Gastrocnemius medialis (tissue), 4 donors: ENCODE data around the gene SLAIN1. TPM values are rescaled to one million over a fixed set of nuclear protein-coding genes. Genes with fewer than 3 reads are reported as not detected.

Experiments used
- ATAC-seq, 2 donors: fragments of 150-250 bp; one replicate each; pipeline ENCODE4 v1.9.1; 2016
- DNase-seq, 2 donors: peaks; one replicate each; pipeline ENCODE4 v3.0.0-alpha.2; 2019
- H3K27ac ChIP-seq, 4 donors: fragments of 200-600 bp; sonication (generic); 1 replicate in 1 of 4; 2 replicates in 3 of 4; pipeline ENCODE4 v1.5.1; 2016 to 2018; ENCODE audit warnings: mild to moderate bottlenecking in 2 of 4, moderate library complexity in 1 of 4
- H3K27me3 ChIP-seq, 3 donors: fragments of 200-600 bp; sonication (generic) in 2 of 3; 1 replicate in 1 of 3; 2 replicates in 2 of 3; pipeline versions ENCODE4 v1.5.1 to v1.6.0; 2016 to 2019; ENCODE audit warnings: mild to moderate bottlenecking in 1 of 3, moderate library complexity in 1 of 3
- H3K36me3 ChIP-seq, 2 donors: fragments of 200-600 bp; sonication (generic) in 1 of 2; one replicate each; pipeline ENCODE4 v1.5.1; 2017 to 2018
- H3K4me1 ChIP-seq, 2 donors: fragments of 200-600 bp; sonication (generic) in 1 of 2; one replicate each; pipeline ENCODE4 v1.5.1; 2016 to 2017; ENCODE audit warnings: mild to moderate bottlenecking in 2 of 2
- H3K4me3 ChIP-seq, 4 donors: fragments of 200-600 bp; sonication (generic) in 3 of 4; 1 replicate in 1 of 4; 2 replicates in 3 of 4; pipeline ENCODE4 v1.5.1; 2016 to 2019; ENCODE audit warnings: mild to moderate bottlenecking in 2 of 4
- H3K9me3 ChIP-seq, 3 donors: fragments of 200-600 bp; sonication (generic) in 2 of 3; 1 replicate in 1 of 3; 2 replicates in 2 of 3; pipeline ENCODE4 v1.5.1; 2016 to 2019
- POLR2A ChIP-seq, 2 donors: fragments of 450-650 bp; IDR thresholded peaks; one replicate each; pipeline ENCODE4 v1.6.1; 2017; ENCODE audit warnings: antibody characterized with exemption in 2 of 2, mild to moderate bottlenecking in 2 of 2, moderate library complexity in 2 of 2
- in situ Hi-C, 4 donors: fragments of 200-750 bp; cut with MboI; loops; one replicate each; pipeline versions ENCODE4 v1.15.0 to v1.8.0; 2017; ENCODE audit warnings: low sequenced_read_pairs in 4 of 4
- intact Hi-C: fragments of 100-400 bp; cut with DNase I; formaldehyde crosslinking; loops from one replicate; pipeline ENCODE4 v1.15.1; 2023; ENCODE audit warnings: low total_unique reads
- total RNA-seq, 4 donors: library from RNA; depleted of rRNA; stranded (reverse); fragments of >200 nt; gene quantifications; one replicate each; pipeline versions ENCODE4 v1.1.0 to v1.2.3, GENCODE V29; 2016
- TF ChIP-seq, protein P1 (sequence below), 5 experiments: fragments of 450-650 bp in 3 of 5; fragments of 200-600 bp in 2 of 5; sonication (generic) in 2 of 5; IDR thresholded peaks in 4 of 5; conservative IDR thresholded peaks in 1 of 5; 1 replicate in 4 of 5; 2 replicates in 1 of 5; pipeline ENCODE4 v1.5.1; 2016 to 2019; ENCODE audit warnings: antibody characterized with exemption in 5 of 5, mild to moderate bottlenecking in 3 of 5, moderate library complexity in 3 of 5

SLAIN1 gene
- total RNA-seq, 4 donors from 2014 or later, result 3.2 to 17.5 (median 9.9) TPM

DNA sequence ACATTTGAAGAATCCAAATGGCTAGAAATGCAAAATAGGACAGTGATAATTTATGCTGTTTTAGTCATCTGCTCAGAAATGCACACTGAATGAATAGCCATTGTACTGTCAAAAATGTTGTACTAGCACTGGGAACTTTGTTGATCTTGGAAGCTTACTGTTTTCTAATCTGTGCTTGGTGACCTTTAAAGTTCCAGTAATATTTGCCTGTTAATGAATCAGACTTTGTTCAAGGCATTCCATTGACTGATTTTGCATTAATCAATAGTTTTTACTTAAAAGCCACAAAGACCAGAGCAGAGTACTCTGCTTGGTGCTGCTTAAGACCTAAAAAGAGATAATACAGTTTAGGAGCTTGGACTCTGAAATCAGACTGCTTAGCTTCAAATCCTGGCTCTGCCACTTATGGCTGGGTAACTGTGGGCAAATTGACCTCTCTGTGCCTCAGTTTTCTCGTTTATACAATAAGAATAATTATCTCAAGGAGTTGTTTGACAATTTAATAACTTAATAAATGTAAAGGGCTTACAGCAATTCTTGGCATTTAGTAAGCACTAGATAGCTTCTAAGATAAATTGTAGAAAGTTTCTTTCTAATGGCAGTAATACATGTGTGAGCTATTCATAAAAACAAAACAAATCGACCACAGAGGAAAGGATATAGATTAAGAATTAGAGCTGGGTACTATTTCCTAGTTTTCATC lies 4.6 kb upstream of the SLAIN1 start:
- in situ Hi-C loops (no loop called here), intact Hi-C loops (no loop called here)
- Histone ChIP-seq H3K27me3 (no peaks in the 10 kb centered on the region), H3K4me3 (no peak overlapping the region), H3K4me1 (peaks cover 0 to 5% of the 10 kb centered on the region in 2 donors), H3K27ac (no peak overlapping the region), H3K36me3 (no peaks in the 10 kb centered on the region), H3K9me3 (no peaks in the 10 kb centered on the region)
- ATAC-seq (no peak), DNase-seq (no peak)
- no peak for TF ChIP-seq POLR2A (IDR thresholded peaks at IDR 0.05)
- TF ChIP-seq, protein P1, sequence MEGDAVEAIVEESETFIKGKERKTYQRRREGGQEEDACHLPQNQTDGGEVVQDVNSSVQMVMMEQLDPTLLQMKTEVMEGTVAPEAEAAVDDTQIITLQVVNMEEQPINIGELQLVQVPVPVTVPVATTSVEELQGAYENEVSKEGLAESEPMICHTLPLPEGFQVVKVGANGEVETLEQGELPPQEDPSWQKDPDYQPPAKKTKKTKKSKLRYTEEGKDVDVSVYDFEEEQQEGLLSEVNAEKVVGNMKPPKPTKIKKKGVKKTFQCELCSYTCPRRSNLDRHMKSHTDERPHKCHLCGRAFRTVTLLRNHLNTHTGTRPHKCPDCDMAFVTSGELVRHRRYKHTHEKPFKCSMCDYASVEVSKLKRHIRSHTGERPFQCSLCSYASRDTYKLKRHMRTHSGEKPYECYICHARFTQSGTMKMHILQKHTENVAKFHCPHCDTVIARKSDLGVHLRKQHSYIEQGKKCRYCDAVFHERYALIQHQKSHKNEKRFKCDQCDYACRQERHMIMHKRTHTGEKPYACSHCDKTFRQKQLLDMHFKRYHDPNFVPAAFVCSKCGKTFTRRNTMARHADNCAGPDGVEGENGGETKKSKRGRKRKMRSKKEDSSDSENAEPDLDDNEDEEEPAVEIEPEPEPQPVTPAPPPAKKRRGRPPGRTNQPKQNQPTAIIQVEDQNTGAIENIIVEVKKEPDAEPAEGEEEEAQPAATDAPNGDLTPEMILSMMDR (IDR thresholded peaks at IDR 0.05 in 4 of 5, conservative IDR thresholded peaks at IDR 0.05 in 1 of 5), result no peak

DNA sequence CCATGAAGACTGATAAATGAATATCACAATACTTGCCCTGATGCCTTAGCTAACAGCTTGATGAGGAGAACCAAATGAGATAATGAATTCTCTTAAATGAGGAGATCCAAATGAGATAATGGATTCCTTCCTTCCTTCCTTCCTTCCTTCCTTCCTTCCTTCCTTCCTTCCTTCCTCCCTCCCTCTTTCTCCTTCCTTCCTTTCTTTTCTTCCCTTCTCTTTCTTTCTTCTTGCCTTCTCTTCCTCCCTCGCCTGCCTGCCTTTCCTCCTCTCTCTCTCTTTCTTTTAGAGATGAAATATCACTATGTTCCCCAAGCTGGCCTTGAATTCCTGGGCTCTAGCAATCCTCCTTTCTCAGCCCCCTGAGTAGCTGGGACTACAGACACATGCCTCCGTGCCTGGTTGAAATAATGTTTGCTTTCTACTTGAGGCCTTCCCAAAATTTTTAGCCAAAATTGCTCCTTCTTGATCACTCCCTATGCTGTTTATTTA lies 4.0 kb upstream of the SLAIN1 start:
- Histone ChIP-seq H3K27ac (no peak overlapping the region), H3K4me1 (peaks cover 0 to 5% of the 10 kb centered on the region in 2 donors), H3K36me3 (no peaks in the 10 kb centered on the region), H3K27me3 (no peaks in the 10 kb centered on the region), H3K4me3 (no peak overlapping the region), H3K9me3 (no peaks in the 10 kb centered on the region)
- TF ChIP-seq, protein P1 (IDR thresholded peaks at IDR 0.05 in 4 of 5, conservative IDR thresholded peaks at IDR 0.05 in 1 of 5), result no peak
- TF ChIP-seq POLR2A (IDR thresholded peaks at IDR 0.05), result no peak
- DNase-seq (no peak), ATAC-seq (no peak)
- intact Hi-C loops (no loop called here), in situ Hi-C loops (no loop called here)

DNA sequence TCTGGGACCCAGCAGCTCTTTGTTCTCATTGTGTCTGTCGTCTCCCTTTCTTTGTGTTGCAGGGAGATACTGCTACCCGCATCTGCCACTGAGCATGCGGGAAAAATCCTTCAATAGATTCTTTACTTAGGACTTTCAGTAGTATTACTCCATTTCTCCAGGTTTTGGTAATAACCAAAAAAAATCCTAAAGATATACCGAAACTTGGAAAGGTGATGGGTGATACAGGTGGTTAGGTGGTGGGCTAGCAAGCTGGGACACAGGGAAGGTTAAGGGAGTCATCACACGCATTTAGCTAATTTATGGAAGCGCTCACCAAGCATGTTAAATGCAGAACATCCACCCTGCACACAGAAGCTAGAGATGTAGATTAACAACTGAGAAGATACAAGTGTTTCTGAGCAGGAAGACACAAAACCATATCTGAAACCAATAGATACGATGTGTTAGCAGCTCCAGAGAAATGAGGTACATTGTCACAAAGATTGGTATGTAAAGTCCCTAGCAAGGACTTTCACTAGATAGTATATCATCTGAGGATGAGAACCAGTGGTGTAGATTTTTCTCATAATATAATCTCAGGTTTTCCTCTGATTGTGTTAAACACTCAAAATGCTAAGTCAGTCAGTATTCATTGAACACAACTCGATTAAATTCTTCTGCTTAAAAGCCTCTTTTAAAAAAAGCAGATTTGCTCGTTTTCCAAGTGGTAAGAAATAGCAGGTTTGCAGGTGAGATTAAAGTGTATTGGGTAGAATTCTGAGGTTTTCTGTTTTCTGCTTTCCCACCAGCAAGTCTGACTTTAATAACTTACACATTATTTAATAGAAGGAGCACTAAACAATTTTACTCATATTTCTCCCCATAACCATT lies 1.2 kb upstream of the SLAIN1 start:
- ATAC-seq (no peak), DNase-seq (no peak)
- peaks cover 13 to 15% of the 10 kb centered on the region in 2 donors for H3K4me1 ChIP-seq
- H3K4me3 ChIP-seq, result peak overlapping the region; percentile 64 to 78 (median 74)
- TF ChIP-seq POLR2A (IDR thresholded peaks at IDR 0.05), result no peak
- TF ChIP-seq, protein P1 (IDR thresholded peaks at IDR 0.05 in 4 of 5, conservative IDR thresholded peaks at IDR 0.05 in 1 of 5), result no peak
- peak overlapping the region in 2 of 4 donors; percentile 28 to 50 for H3K27ac ChIP-seq
- no peaks in the 10 kb centered on the region for H3K36me3 ChIP-seq
- H3K27me3 ChIP-seq, result no peaks in the 10 kb centered on the region
- no peaks in the 10 kb centered on the region for H3K9me3 ChIP-seq
- in situ Hi-C loops, result no loop called here
- intact Hi-C loops, result loop anchor here (2.0 kb wide), 1 partner anchor 367 kb away; no protein-coding TSS in a partner anchor

DNA sequence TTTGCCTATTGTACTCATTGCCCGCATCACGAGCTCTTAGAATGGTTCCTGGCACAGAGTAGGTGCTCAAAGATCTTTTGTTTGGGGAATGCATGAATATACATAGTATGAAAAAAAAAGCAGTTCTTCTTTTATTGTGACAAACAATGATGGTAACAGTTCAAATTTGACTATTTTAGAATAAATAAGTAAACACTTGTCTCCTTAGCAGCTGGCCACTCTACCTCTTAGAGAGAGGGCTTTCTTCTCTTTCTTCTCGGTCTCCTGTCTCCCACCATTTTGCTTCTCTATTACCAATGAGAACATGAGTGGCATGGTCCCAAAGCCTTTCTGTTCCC lies 639 bp upstream of the SLAIN1 start:
- Histone ChIP-seq H3K27me3 (no peaks in the 10 kb centered on the region), H3K36me3 (no peaks in the 10 kb centered on the region), H3K27ac (peak overlapping the region; percentile 50 to 68 (median 60)), H3K4me1 (peaks cover 13 to 15% of the 10 kb centered on the region in 2 donors), H3K4me3 (peak overlapping the region; percentile 64 to 78 (median 74)), H3K9me3 (no peaks in the 10 kb centered on the region)
- intact Hi-C loops, result loop anchor here (2.0 kb wide), 1 partner anchor 368 kb away; no protein-coding TSS in a partner anchor
- ATAC-seq (peak in 1 of 2 donors; percentile 17), DNase-seq (no peak)
- TF ChIP-seq, protein P1 (IDR thresholded peaks at IDR 0.05 in 4 of 5, conservative IDR thresholded peaks at IDR 0.05 in 1 of 5), result no peak
- no peak for TF ChIP-seq POLR2A (IDR thresholded peaks at IDR 0.05)
- in situ Hi-C loops, result no loop called here
